HEK293 (cell line): ENCODE results near the gene GPR152.

Source experiments
- CTCF ChIA-PET: fragments of 350-600 bp; formaldehyde crosslinking; extraction: SDS; loops from one replicate; lab custom pipeline; 2021; ENCODE audit warnings: antibody characterized with exemption; lab: Yijun Ruan, JAX
- POLR2A ChIA-PET: fragments of 300-600 bp; formaldehyde crosslinking; extraction: SDS; loops from one replicate; lab custom pipeline; 2020; ENCODE audit warnings: antibody characterized with exemption, inconsistent platforms; lab: Yijun Ruan, JAX
- H3K27ac ChIP-seq: fragments of 200-500 bp; sonication (Bioruptor generic); 2 replicates; pipeline ENCODE4 v1.5.1; 2014; ENCODE audit warnings: low read depth, low read length, control low read depth, inconsistent platforms; ENCODE audit errors: extremely low read depth
- H3K36me3 ChIP-seq, 2 experiments: fragments of 200-500 bp in 1 of 2; sonication (Bioruptor generic) in 1 of 2; 1 replicate in 1 of 2; 2 replicates in 1 of 2; pipeline ENCODE4 v1.5.1; 2014 to 2017; ENCODE audit warnings: inconsistent platforms in 2 of 2, low read length in 2 of 2; ENCODE audit not compliant: control insufficient read depth in 2 of 2, insufficient read depth in 1 of 2
- H3K4me1 ChIP-seq: fragments of 200-500 bp; sonication (Bioruptor generic); 2 replicates; pipeline ENCODE4 v1.5.1; 2014; ENCODE audit warnings: mild to moderate bottlenecking, low read length, inconsistent platforms; ENCODE audit not compliant: control insufficient read depth, insufficient read depth
- H3K4me3 ChIP-seq: 2 replicates; pipeline ENCODE4 v1.5.1; 2011; ENCODE audit warnings: low read depth, mild to moderate bottlenecking, control low read depth, low read length, moderate library complexity
- H3K9me3 ChIP-seq: fragments of 200-500 bp; sonication (Bioruptor generic); 2 replicates; pipeline ENCODE4 v1.5.1; 2014; ENCODE audit warnings: low read depth, low read length, inconsistent platforms; ENCODE audit not compliant: control insufficient read depth, insufficient read depth
- BCL11B ChIP-seq: fragments of 450-650 bp; formaldehyde crosslinking; IDR thresholded peaks from 2 replicates; pipeline ENCODE4 v1.5.1; 2016; ENCODE audit warnings: low read depth, missing biosample characterization, missing genetic modification characterization
- GLI2 ChIP-seq: fragments of 450-650 bp; formaldehyde crosslinking; IDR thresholded peaks from 2 replicates; pipeline ENCODE4; 2017; ENCODE audit warnings: missing biosample characterization, missing genetic modification characterization, low read depth, borderline replicate concordance
- GLIS1 ChIP-seq: fragments of 450-650 bp; formaldehyde crosslinking; IDR thresholded peaks from 2 replicates; pipeline ENCODE4 v1.5.1; 2016; ENCODE audit warnings: missing biosample characterization, missing genetic modification characterization
- SP3 ChIP-seq: fragments of 450-650 bp; formaldehyde crosslinking; IDR thresholded peaks from 2 replicates; pipeline ENCODE4 v1.5.1; 2016; ENCODE audit warnings: missing biosample characterization, missing genetic modification characterization
- YY2 ChIP-seq: fragments of 450-650 bp; formaldehyde crosslinking; IDR thresholded peaks from 2 replicates; pipeline ENCODE4 v1.5.1; 2016; ENCODE audit warnings: missing biosample characterization, missing genetic modification characterization
- ZFHX2 ChIP-seq: fragments of 450-650 bp; formaldehyde crosslinking; conservative IDR thresholded peaks from 2 replicates; pipeline ENCODE4 v1.5.1; 2016; ENCODE audit warnings: missing biosample characterization, missing genetic modification characterization
- ZNF175 ChIP-seq: fragments of 450-650 bp; formaldehyde crosslinking; IDR thresholded peaks from 2 replicates; pipeline ENCODE4 v1.5.1; 2016; ENCODE audit warnings: missing biosample characterization, missing genetic modification characterization
- ZNF239 ChIP-seq: fragments of 450-650 bp; formaldehyde crosslinking; IDR thresholded peaks from 2 replicates; pipeline ENCODE4 v1.5.1; 2016; ENCODE audit warnings: missing biosample characterization, missing genetic modification characterization
- ZNF24 ChIP-seq: fragments of 450-650 bp; formaldehyde crosslinking; IDR thresholded peaks from 2 replicates; pipeline ENCODE4 v1.5.1; 2016; ENCODE audit warnings: missing biosample characterization, missing genetic modification characterization
- ZNF335 ChIP-seq: fragments of 450-650 bp; formaldehyde crosslinking; conservative IDR thresholded peaks from 2 replicates; pipeline ENCODE4 v1.5.1; 2016; ENCODE audit warnings: missing biosample characterization, missing genetic modification characterization
- ZNF518A ChIP-seq: fragments of 450-650 bp; formaldehyde crosslinking; conservative IDR thresholded peaks from 2 replicates; pipeline ENCODE4 v1.5.1; 2016; ENCODE audit warnings: low read depth, missing biosample characterization, missing genetic modification characterization
- ZNF544 ChIP-seq: fragments of 450-650 bp; formaldehyde crosslinking; IDR thresholded peaks from 2 replicates; pipeline ENCODE4 v1.5.0; 2017; ENCODE audit warnings: missing biosample characterization, missing genetic modification characterization
- ZNF585B ChIP-seq: fragments of 450-650 bp; formaldehyde crosslinking; IDR thresholded peaks from 2 replicates; pipeline ENCODE4 v1.5.1; 2016; ENCODE audit warnings: missing biosample characterization, missing genetic modification characterization
- ZNF670 ChIP-seq: fragments of 450-650 bp; formaldehyde crosslinking; IDR thresholded peaks from 2 replicates; pipeline ENCODE4 v1.5.1; 2016; ENCODE audit warnings: missing biosample characterization, missing genetic modification characterization, low read depth
- ZNF768 ChIP-seq: fragments of 450-650 bp; formaldehyde crosslinking; IDR thresholded peaks from 2 replicates; pipeline ENCODE4 v1.5.1; 2018; ENCODE audit warnings: missing biosample characterization, mild to moderate bottlenecking, missing genetic modification characterization
- ZSCAN4 ChIP-seq: fragments of 450-650 bp; formaldehyde crosslinking; IDR thresholded peaks from 2 replicates; pipeline ENCODE4 v1.5.1; 2017; ENCODE audit warnings: missing biosample characterization, missing genetic modification characterization

Gene GPR152

GRCh38 chr11:67407688-67408163 lies 44.8 kb downstream of the GPR152 start:
- TF ChIP-seq SP3 (tag by site-specific recombination) (no peak), ZNF175 (tag by site-specific recombination) (no peak), BCL11B (no peak), YY2 (tag by site-specific recombination) (no peak), ZNF768 (tag by site-specific recombination) (no peak), ZNF24 (tag by site-specific recombination) (no peak), GLI2 (tag by site-specific recombination) (no peak), ZNF585B (tag by site-specific recombination) (no peak), ZNF544 (tag by site-specific recombination) (no peak), ZSCAN4 (no peak), ZNF518A (tag by site-specific recombination) (no peak), ZNF670 (no peak)
- TF ChIP-seq, all 188 proteins: peak for 0
- Histone ChIP-seq H3K36me3 (no peaks in the 10 kb centered on the region), H3K27ac (no peak overlapping the region), H3K4me3 (no peak overlapping the region), H3K9me3 (no peaks in the 10 kb centered on the region), H3K4me1 (no peaks in the 10 kb centered on the region)
- ChIA-PET POLR2A (interaction anchor here (0.8 to 1.9 kb wide), 2 partner anchors 11 to 13 kb away, joined by 5 read pairs; no protein-coding TSS in a partner anchor), CTCF (interaction anchor here (0.7 kb wide), 1 partner anchor 61 kb away, joined by 3 read pairs; no protein-coding TSS in a partner anchor)

GRCh38 chr11:67406969-67407687 lies 45.4 kb downstream of the GPR152 start:
- POLR2A ChIA-PET, result interaction anchor here (0.7 to 1.9 kb wide), 4 partner anchors 11 to 76 kb away, joined by 3 to 5 read pairs (median 4); partner anchors contain the start of genes AIP and RPS6KB2
- Histone ChIP-seq H3K4me3 (no peak overlapping the region), H3K4me1 (no peaks in the 10 kb centered on the region), H3K27ac (no peak overlapping the region), H3K36me3 (no peaks in the 10 kb centered on the region), H3K9me3 (no peaks in the 10 kb centered on the region)
- TF ChIP-seq ZNF239 (tag by site-specific recombination) (no peak), ZFHX2 (tag by site-specific recombination) (peak; percentile 16)
- CTCF ChIA-PET, result interaction anchor here (0.6 to 0.7 kb wide), 3 partner anchors 20 to 145 kb away, joined by 3 to 4 read pairs (median 3); no protein-coding TSS in a partner anchor

- POLR2A ChIA-PET, result interaction anchor here (0.7 to 1.9 kb wide), 3 partner anchors 10 to 77 kb away, joined by 3 to 5 read pairs (median 3); partner anchors contain the start of genes AIP and RPS6KB2
- H3K9me3 ChIP-seq, result no peaks in the 10 kb centered on the region
- no peaks in the 10 kb centered on the region for H3K36me3 ChIP-seq
- no peak overlapping the region for H3K27ac ChIP-seq
- no peaks in the 10 kb centered on the region for H3K4me1 ChIP-seq
- no peak overlapping the region for H3K4me3 ChIP-seq
- TF ChIP-seq ZNF335 (no peak), GLIS1 (tag by site-specific recombination) (peak; percentile 86)
- CTCF ChIA-PET, result interaction anchor here (0.6 kb wide), 1 partner anchor 144 kb away, joined by 3 read pairs; no protein-coding TSS in a partner anchor
Observed at GRCh38 chr11:67406420-67406968, 46.0 kb downstream of the GPR152 start.
